ENCODE results near the gene COG4. TPM values are rescaled to one million over a fixed set of nuclear protein-coding genes. Genes with fewer than 3 reads are reported as not detected.
A peak's percentile ranks its signal among the peaks of the same experiment; 100 is the strongest.

COG4 gene
- total RNA-seq, 1 experiment from 2014 or later: 54.2 TPM

DNA sequence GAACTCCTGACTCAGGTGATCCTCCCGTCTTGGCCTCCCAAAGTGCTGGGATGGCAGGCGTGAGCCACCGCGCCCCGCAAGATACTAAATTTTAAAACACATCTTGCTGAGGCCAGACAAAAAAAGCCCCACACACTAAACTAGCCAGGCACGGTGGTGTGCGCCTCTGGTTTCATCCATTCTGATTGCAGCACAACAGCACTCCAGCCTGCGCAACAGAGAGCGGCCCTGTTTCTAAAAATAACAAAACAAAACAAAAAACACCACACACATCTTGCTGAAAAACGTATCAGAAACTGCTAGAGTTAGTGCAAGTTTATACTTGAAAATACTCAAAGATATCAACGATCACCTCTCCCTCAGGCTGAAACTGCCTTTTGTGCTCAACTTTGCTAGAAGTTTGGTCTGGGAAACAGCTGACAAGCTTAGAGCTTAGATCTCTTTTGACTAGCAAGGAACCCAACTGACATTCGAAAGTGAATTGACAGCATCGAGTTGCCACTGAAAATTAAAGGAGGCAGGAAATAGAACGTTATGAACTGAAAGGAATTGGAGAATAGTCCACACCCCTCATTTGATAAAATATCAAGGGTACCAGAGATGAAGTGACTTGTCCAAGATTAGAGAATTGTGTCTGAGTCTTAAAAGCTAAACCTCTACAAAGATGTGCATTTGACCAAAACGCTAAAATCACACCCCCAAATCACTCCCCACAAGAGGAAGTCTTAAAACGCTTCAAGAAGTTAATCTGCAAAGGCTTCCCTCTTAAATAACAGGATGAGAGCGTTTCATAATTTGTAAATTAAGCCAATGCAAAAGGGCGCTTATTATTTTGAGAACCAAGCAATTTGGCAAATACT is 908 bp downstream of the COG4 start:
- peak overlapping the region; percentile 88 for H3K9ac ChIP-seq (ENCODE audit: low read length)
- peak overlapping the region; percentile 76 for H3K4me2 ChIP-seq (ENCODE audit: low read length)
- CTCF ChIA-PET: no interaction called here
- H3K27ac ChIP-seq (ENCODE audit: low read depth, low read length): peak overlapping the region; percentile 71
- H3K9me3 ChIP-seq (ENCODE audit: control insufficient read depth in 1 of 2, insufficient read depth in 1 of 2, low read depth in 1 of 2, low read length in 2 of 2): no peaks in the 10 kb centered on the region
- H4K20me1 ChIP-seq (ENCODE audit: insufficient read depth): peaks cover 10% of the 10 kb centered on the region; the same call in 1 of the 2 replicates
- peaks cover 7 to 16% of the 10 kb centered on the region in 2 experiments; a peak in 3 of 4 replicates for H3K4me1 ChIP-seq (ENCODE audit: control insufficient read depth in 1 of 2, insufficient read depth in 2 of 2, low read length in 2 of 2)
- TF ChIP-seq ELF1 (IDR thresholded peaks at IDR 0.05; ENCODE audit: borderline replicate concordance, low read depth) (no peak), EZH2phosphoT487 (IDR thresholded peaks at IDR 0.05; ENCODE audit: borderline replicate concordance) (no peak), CEBPB (IDR thresholded peaks at IDR 0.05; ENCODE audit: low read depth) (no peak), SIN3A (IDR thresholded peaks at IDR 0.05; ENCODE audit: low read depth) (no peak), SP1 (IDR thresholded peaks at IDR 0.05; ENCODE audit: low read depth) (no peak), EZH2 (IDR thresholded peaks at IDR 0.05) (no peak), EGR1 (IDR thresholded peaks at IDR 0.05; ENCODE audit: low read depth) (no peak), RAD21 (IDR thresholded peaks at IDR 0.05; ENCODE audit: low read depth) (no peak), ZFX (IDR thresholded peaks at IDR 0.05) (no peak), ATF3 (IDR thresholded peaks at IDR 0.05) (no peak), ZNF274 (IDR thresholded peaks at IDR 0.05; ENCODE audit: low read depth, low read length) (no peak)
- TF ChIP-seq, protein P1, sequence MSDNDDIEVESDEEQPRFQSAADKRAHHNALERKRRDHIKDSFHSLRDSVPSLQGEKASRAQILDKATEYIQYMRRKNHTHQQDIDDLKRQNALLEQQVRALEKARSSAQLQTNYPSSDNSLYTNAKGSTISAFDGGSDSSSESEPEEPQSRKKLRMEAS (IDR thresholded peaks at IDR 0.05): no peak
- RAD21 ChIA-PET (ENCODE audit: low non-redundant PET in 1 of 2, low total read pairs in 2 of 2, uncharacterized antibody in 2 of 2, unreplicated experiment in 2 of 2): no interaction called here
- intact Hi-C loops (cut with micrococcal nuclease): loop anchor here (10.0 kb wide), 1 partner anchor 132 kb away; no protein-coding TSS in a partner anchor
- POLR2A ChIA-PET: interaction anchor here (1.6 kb wide), 1 partner anchor 141 kb away, joined by 4 read pairs; no protein-coding TSS in a partner anchor
- no peak overlapping the region for H2AFZ ChIP-seq (ENCODE audit: low read depth, low read length, poor library complexity, severe bottlenecking)
- H3K27me3 ChIP-seq (ENCODE audit: insufficient read depth, low read length): no peaks in the 10 kb centered on the region
- H3K4me3 ChIP-seq (replicated peaks in 1 of 2; ENCODE audit: low read depth in 1 of 2, low read length in 2 of 2): peak overlapping the region; percentile 68 to 72
- BruUV-seq (replicated peaks): no TSS peak
- DNase-seq (ENCODE audit: low read depth, low spot score) (no peak), ATAC-seq (no peak)
- peaks cover 58% of the 10 kb centered on the region for H3K79me2 ChIP-seq (ENCODE audit: insufficient read depth, low read length)
- peaks cover 7 to 20% of the 10 kb centered on the region in 2 experiments for H3K36me3 ChIP-seq (ENCODE audit: control insufficient read depth in 1 of 2, insufficient read depth in 2 of 2, low read length in 2 of 2)
- H3K9me2 ChIP-seq (ENCODE audit: insufficient read depth): no peaks in the 10 kb centered on the region
